LoVo (cell line): ENCODE measurements around the gene HACD4.
"Not testable (repeated sequence)": the region's sequence is repeated elsewhere in the genome, so short reads cannot be mapped to it uniquely, and the experiment has no call there.

Experiments
- DNase-seq: peaks from one replicate; pipeline ENCODE4 v3.0.0-alpha.2; 2016; ENCODE audit warnings: low spot score

HACD4 gene

GRCh38 chr9:20973246-20973947 is 58.0 kb downstream of the HACD4 start:
- not testable (repeated sequence) for DNase-seq

DNA sequence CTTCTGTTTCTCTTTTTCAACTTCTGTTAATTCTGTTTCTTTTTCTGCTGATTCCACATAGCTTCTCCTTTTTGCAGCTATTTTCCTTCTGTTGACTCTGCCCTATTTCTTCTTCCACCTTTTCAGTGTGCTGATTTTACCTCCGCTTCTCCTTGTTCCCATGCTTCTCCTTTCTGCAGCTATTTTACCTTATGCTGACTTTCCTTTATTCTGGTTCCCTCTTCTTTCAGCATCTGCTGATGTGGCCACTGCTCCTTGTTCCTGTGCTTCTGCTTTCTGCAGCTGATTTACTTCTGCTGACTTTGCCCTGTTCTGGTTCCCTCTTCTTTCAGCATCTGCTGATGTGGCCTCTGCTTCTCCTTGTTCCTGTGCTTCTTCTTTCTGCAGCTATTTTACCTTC is 58.8 kb downstream of the HACD4 start:
- DNase-seq, result no peak

- DNase-seq, result no peak
Observed at GRCh38 chr9:20962536-20963225, 68.8 kb downstream of the HACD4 start.

DNA sequence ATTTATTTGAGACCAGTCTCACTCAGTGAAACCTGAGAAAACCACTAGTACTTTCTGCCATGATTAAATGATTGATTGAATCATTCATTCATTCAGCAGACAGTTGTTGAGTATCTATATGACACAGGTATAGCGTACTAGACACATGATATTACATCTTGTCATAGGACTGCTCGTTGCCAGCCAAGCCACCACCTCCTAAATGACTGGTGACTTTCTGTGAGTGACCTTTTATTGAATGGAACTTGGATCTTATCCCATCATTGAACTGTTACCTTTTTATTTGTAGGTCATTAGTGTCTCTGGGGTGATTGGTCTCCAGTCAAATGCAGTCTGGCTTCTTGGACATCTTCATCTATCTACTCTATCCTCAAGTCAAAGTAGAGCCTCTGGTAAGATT is 80.7 kb downstream of the HACD4 start:
- DNase-seq, result no peak
